Cerebellar nuclear complex (tissue), 1 donor: Measurements from ENCODE around the gene TRHDE.
A peak's percentile ranks its signal among the peaks of the same experiment; 100 is the strongest.

Experiments used
- DNase-seq, 2 experiments: peaks; one replicate each; lab custom pipeline; 2025; lab: John Stamatoyannopoulos, UW

The TRHDE gene

DNA sequence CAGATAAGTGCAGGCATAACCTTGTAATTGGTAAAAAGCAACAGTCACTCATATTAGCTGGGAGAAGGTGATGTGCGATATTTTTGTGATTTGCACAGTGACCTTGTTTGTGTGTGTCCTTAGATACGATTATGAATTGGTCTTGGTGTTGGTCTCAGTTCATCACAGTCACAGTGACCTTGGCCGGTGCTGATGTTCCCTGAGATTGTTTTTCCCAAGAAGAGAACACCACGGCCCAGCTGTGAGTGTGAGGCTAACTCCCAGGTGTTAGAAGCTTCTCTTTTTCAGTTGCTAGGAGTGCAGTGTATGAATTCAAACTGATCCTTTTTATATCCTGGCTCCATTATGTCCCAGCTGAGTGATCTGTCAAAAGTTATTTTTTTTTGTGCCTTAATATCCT is 46.2 kb downstream of the TRHDE start:
- DNase-seq = no peak

DNA sequence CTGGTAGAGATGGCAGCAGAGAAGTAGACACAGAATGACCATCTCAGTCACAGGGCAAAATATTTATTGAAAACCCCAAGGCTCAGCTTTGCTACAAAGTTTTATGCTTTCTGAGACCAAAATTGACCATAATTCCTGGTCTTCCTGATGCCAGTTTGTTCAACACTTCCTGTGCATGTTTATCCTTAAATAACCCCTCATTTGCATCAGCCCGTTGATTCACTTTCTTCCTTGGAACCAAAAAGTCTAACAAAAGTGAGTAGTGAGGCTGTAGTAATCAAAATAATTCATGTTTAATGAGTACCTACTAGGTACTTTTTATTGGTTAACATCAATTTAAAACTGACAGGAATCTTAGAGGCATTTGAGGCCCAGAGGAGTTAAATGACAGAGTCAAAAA is 51.7 kb downstream of the TRHDE start:
- DNase-seq = no peak

DNA sequence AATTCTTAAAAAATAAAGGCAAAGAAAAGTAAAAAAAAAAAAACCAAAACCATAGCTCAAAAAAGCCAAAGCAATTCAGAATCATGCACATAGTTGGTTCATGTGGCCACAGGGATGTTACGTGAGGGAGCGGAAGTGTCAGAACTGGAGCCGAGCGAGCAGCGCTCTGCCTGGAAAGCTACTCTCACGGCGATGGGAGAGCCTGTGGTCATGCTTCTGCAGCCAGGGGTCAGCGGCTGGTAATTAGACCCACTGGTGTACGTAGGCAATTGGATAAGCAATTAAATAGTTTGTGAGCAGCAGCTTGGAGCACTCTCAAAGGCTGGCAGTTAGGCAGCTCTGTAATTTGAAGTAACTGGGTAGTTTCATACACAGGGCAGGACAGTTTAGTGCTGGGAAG is 58.1 kb downstream of the TRHDE start:
- DNase-seq = no peak

DNA sequence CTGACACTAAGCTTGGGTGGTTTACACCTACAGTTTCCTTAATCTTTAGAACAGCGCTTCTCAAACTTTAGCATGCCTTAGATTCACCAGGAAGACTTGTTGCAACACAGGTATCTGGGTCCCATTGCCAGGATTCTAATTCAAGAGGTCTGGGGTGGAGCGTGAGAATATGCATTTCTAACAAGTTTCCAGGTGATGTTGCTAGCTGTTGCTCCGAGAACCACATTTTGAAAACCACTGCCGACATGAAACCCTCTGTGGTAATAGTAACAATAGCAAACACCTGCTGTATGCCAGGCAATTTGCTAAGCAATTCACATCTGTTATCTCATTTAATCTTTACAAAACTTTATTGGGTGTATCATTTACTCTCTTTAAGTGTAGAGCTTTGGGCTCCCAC is 58.6 kb downstream of the TRHDE start:
- DNase-seq = no peak

DNA sequence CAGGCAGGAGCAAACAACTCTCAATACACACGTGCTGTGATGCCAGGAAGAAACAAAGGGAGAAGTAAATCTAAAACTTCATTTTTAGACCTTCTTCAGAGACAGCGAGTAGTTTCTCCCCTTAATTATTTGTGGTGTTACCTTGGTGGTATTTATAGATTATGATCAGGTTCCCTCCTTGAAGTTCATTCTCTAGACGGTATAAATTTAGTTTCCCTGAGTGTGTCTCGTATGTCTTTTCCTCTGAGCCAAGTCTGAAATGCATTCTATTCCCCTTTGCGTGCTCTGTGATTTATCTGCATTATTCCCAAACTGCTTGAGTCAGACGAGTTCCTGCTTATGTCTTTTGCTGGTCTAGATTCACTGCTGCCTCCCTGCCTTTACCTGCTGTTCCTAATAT is 65.2 kb downstream of the TRHDE start:
- no peak for DNase-seq

DNA sequence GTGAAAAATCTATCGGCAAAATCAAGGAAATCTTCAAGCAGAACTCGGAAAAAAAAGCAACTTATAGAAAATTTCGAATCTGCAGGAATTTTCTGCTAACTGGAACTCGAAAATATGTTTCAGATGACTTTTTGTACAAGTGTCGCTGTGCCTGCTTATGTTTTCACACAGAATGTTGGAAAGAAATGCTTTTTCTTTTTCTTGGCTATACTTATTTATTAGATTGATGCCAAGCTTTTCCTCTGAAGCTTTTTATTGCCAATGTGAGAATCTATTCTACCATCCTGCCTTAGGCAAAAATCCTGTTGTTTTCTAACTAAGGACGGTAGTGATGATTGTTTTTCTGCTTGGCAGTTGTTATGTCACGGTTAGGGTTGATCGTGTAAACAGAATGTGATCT is 65.8 kb downstream of the TRHDE start:
- no peak for DNase-seq

DNA sequence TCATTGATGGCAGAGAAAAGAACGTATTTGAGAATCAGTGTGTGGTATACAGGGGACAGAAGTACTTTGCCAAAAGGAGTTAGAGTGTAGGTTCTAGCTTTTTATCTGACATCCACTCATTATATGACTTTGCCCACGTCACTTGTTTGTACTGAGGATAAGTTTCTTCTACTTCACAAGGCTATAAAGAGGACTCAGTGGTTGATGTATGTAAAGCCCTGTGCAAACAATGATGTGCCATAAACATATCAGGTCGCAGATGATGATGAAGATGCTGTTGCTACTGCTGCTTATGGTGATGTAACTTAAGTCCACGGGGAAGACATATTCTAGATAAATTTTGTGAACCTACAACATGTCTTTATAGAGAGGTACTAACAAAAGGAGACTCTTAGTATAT is 66.3 kb downstream of the TRHDE start:
- no peak for DNase-seq

DNA sequence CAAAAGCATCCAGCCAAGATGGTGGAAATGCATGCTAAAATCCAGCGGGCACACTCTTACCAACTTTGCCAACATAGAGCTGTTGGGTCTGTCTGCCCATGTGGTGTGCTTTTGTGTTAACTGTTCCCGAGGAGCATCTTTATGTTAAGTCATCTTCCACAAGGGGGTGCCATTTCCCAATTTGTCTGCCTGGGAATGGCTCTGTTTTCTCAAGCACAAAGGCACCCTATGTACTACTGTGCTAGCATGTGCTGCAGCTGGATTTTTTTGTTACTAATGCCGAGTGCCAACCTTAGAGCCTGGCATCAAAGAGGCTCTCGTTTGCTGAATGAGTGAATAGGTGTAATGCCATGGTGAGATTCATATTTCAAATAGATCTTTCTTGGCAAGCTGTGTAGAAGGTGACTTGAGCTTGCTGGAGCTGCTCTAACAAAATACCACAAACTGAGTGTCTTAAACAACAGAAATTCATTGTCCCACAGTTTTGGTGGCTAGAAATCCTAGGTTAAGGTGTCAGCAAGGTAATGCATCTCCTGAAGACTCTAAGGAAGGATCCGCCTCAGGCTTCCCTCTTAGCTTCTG is 74.3 kb downstream of the TRHDE start:
- peak in 1 of 2 experiments; percentile 34 for DNase-seq

DNA sequence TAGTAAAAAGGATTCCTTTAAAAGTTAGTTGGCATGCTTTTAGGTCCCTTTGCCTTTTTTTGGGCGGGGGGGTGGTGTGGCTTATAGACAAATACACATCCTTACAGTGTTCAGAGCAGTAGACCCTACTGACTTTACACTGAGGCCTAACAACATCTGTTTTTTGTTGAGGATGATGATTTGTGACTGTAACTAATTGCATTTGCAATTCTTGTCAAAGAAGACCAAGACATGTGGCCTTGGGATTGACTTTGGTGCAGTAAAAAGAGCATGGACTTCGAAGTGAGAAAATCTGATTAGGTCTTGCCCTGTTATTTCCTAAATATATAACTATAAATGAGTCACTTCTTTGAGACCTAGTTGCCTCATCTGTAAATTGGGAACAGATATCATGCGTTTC is 77.3 kb downstream of the TRHDE start:
- DNase-seq = no peak

DNA sequence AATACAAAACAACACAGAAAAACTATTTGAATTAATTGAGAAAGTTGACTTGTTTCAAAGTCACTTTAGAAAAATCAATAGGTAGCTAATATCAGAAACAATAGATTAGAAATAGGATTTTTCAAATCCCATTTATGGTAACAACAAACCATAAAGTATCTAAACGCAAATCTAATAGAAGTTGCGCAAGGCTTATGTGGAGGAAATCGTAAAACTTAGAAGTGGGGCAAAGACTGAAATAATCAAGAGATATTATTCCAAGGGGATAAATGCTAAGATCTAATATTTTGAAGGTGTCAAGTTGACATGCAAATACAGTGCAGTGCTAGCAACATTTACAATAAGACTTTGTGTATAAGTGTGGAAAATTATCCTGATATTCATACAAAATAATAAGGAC is 87.2 kb downstream of the TRHDE start:
- no peak for DNase-seq

DNA sequence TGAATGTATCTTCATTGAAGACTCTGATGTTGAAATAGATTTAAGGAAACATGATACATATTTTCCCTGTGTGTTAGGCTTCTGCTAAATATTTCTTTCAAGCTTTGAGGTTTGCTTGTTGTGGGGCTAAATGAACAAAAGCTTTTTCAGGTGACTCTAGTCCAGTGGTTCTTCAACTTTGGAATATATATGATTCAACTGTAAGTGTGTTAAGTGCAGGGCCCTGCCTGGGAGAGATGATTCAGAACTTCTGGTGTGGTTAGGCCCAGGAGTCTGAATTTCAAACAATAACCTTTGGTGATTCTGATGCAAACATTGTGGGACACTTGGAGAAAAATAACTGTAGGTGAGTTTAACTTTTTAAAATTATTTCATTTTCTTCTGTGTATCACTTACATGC is 93.0 kb downstream of the TRHDE start:
- no peak for DNase-seq

DNA sequence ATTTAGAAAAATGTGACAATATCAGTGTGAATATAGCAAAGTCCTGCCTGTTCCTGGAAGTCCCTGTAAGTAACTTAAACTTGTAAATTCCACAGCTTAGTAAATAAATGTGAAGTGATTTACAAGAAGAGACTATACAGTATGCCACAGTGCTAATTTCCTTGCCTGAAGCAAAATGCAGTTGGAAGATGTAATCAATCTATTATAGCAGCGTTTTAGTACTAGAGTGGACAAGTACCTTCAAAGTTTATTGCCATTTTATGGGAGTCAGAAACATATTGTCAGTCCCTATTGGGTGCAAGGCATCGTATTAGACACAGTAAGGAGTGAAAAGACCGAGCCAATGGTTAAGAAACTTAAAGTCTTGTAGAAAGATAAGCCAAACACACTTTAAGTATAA is 94.1 kb downstream of the TRHDE start:
- no peak for DNase-seq

DNA sequence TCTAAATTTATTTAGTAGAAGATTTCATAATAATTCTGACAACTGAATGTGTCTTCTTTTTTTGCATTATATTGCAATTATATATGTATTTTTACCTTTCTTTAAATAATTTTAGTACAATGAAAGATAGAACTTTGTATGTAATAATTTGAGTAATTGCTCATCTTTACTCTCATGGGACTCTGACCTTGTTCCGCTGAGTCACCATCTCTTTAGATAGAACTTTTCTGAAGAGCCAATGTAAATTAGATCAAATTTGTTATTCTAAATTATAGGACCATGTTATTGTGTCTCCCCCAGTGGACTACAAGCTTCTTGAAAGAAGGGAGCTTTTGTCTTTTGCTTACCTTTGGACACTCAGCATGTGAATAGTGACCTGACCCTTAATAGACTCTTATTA is 96.1 kb downstream of the TRHDE start:
- DNase-seq = no peak

DNA sequence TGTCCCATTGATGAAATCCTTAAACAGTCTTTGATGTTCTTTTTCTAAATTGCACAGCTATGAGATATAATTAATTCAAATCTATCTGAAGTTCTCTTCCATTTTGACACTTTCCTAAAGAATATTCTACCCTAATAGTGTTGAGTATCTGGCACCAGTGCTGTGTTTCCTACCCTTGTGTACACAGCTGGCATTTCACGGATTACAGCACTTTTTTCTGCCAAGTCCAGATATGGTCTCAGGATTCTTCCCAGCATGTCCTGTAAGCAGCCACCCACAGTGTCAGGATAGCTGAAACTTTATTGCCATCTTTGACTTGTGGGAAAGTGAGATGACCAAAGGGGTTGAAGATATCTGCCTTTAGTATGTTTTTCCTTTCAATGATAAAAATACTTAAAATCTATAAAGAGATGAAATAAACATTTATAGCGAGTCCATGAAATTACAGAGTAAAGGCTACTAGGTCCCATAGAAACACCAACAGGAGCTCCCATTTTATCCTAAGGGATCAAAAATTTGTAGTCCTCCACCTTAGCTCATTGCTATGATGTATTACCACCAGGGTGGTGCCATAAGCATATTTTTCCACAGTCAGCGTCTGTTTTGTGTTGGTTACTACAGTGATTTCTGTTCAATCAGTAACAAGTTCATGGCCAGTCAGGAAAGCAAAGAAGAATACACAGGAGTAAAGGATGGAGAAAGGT is 96.7 kb downstream of the TRHDE start:
- DNase-seq = no peak

DNA sequence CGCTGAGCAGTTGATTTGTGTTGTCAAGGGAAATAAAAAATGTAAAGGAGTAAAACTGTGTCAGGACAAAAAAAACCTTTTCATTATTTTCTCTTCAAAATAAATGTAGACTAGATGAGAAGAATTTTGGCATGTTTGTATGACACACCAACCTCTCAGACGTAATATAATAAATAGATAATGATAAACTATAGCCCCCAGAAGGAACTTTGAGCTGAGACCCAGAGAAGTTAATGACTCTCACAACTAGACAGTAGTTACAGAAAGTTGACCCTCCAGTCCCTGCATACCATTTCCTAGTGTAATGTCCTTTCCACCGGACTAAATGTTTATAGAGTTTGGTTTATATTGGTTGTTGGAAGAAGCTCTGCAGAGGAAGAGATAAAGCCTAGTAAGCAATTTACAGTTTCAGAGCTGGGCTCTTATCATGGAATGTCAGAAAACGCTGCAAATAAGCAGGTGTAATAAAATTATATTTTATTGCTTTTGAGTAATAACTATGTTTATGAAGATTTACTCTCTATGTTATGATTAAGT is 97.3 kb downstream of the TRHDE start:
- no peak for DNase-seq

DNA sequence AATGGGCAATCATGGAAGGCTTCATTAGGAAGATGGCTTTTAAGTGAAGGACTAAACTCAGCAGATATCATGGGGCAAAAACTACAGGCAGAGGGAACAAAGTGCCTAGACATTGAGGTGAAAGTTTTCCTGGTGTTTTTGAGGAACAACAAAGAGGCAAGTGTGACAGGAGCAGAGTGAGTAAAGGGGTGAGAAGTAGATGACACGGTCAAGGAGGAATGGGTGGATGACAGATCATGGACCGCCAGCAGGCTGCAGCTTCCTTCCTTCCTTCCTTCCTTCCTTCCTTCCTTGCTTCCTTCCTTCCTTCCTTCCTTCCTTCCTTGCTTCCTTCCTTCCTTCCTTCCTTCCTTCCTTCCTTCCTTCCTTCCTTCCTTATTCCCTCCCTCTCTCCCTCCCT is 108.3 kb downstream of the TRHDE start:
- no peak for DNase-seq

DNA sequence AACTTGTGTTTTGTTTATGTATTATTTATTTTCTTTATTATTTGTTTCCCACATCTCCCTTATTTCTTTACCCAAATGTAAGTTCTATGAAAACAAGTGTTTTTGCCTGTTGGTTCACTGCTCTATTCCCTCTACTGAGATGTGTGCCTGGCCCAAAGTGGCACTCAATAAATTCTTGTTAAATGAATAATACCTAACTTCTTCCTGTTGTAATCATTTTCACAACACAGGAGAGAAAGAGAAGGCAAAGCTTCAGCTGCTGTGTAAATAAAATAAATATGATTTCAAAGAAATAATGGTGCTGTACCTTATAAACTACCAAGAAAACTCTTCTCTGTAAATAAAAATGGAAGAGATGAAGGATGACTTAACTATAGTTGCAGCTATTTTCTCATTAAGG is 116.2 kb downstream of the TRHDE start:
- DNase-seq = no peak

DNA sequence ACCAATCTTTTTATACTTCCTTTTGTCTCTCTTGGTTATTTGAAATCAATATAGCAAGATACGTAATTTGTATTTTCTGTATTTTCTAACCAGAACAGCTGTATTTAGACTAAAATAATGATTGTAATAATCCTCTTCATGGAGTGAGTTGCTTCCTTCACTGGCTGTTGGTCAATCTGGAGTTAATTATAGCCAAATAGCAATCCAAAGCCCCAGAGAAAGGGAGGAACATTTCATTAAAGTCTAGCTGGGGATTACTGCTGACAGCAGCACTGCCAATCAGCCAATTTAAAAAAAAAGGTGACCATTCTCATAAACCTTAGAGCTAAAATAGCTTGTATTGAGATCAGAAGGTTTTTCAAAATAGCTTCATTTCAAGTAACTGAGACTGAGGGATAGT is 118.0 kb downstream of the TRHDE start:
- DNase-seq = no peak

DNA sequence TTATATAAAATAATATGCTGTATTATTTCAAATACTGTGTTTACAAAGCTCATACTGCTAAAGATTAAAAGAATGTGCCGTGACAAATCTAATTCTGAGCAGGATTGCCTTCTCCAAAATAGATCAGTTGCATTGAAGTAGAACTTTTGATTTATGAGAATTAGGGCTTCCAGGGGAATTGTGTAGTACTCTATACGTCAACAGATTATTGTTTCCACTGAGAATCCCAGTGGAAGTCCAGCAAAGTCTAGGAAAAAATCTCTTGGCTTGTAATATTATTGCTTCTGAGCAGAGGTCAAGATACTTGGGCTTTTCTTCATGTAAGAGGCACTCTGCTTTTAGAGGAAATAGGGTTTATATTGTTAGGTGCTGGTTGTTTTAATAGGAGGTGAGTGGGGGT is 133.9 kb downstream of the TRHDE start:
- DNase-seq = no peak

DNA sequence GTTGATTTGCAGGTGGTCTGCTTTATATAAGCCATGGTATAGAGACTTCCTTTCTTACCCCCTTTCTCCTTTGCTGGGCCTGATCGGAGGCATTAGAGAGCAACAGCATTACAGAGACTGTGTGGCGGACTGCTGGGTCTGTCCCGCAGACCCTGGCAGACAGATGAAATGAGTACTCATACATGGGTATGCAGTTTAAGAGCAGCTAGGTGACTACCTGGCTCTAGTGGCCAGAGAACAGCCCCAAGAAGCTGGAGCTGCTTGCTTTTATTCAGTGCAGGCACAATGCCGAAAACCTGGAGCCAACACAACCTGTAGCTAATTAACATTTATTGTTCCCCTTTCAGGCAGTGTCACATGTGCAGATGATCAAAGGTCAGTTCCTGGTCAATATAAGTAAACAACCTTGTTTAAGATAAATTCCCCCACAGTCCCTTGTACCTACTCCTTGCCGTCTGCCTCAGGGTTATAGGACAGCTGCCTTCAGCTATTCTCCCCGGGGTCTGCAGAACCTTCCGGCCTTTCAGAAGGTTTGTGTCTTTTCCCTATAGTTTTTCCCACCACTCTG is 160.0 kb downstream of the TRHDE start:
- DNase-seq = no peak

DNA sequence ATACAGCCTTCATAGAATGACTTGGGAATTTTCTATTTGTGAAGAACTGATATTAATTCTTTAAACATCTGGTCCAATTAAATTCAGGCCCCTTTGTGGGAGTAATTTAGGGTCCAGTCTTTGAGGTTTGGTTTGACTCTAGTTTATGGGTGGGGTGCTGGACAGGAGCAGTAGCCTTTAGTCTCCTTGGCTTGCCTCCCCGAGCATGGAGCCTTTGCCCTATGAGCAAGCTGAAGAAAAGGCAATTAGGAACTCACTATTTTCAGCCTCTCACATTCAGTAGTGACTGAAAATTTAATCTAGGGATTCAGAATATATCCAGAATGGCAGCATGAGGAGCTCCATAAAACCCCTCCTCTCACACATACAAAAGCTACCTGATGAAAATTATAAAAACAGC is 161.1 kb downstream of the TRHDE start:
- no peak for DNase-seq

DNA sequence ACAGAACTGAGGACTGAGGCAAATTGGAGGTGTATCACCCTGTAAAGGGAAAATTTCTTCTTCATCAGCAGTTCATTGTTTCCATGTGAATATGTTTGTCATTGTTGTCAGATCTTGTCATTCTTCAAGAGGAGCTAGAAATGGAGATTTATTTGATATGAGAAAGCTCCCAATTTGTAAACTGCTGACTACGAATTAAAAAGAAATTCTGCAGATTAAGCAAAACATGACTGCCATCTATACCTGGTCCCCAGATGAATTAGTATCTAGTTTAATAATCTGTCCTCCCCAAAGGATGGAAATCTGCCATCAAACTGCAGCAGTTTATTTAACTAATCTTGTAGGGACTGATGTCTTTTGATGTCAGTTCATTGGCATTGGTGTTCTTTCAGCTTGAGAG is 162.8 kb downstream of the TRHDE start:
- DNase-seq = no peak

DNA sequence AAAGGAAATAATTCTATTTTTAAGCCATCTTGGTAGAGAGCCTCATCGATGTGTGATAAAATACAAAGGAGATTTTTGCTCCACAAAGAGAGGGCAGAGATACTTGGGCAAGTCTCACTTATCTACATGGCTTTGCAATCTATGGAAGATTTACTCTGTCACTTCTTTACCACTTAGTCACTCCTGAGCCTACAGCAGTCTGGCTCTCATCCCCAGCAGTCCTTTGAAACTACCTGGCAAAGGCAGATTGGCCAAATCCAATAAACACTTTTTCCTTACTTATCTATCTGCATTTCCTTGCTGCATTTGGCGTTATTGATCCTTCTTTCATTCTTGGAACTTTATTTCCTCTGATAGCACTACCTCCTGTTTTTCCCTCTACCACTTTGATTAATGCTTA is 170.0 kb downstream of the TRHDE start:
- no peak for DNase-seq

DNA sequence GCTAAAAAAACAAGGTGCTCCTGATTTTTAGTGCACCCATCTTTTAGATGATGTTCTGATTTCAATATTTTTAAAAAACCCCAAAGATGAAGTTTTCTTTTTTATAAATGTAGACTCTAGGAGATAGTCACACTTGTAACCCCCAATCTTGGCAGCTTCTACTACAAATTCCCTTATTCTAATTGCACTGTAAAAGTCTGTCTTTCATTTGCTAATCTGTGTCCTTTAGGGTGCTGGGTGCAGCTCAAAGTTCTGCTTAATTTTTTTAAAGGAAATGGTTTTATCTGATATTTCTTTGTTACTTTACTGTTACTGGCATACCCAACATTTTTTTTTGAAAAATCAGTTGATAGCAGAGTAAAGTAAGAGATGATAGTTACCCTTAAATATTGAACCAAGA is 172.0 kb downstream of the TRHDE start:
- no peak for DNase-seq
